Natural killer cell (primary cell): Measurements from ENCODE around the gene AK2. TPM values are rescaled to one million over a fixed set of nuclear protein-coding genes. Genes with fewer than 3 reads are reported as not detected.

Source experiments
- ATAC-seq, 3 donors: fragments of 150-1000 bp in 2 of 3; fragments of 200-7000 bp in 1 of 3; cut with Tn5 transposase; 1 replicate in 1 of 3; 2 replicates in 2 of 3; pipeline ENCODE4 v1.10.0; 2021; ENCODE audit warnings: mild to moderate bottlenecking in 2 of 3, moderate library complexity in 2 of 3
- DNase-seq, 2 donors: peaks; one replicate each; pipeline versions ENCODE4 v3.0.0 to v3.0.0-alpha.2; 2013 to 2021; ENCODE audit warnings: mixed read lengths in 1 of 2
- H3K27ac ChIP-seq: one replicate; pipeline ENCODE4 v1.5.1; 2013; ENCODE audit warnings: mild to moderate bottlenecking, low read length
- H3K27me3 ChIP-seq: one replicate; pipeline ENCODE4 v1.6.1; 2013; ENCODE audit warnings: low read length; ENCODE audit not compliant: control insufficient read depth, insufficient read depth
- H3K36me3 ChIP-seq: one replicate; pipeline ENCODE4 v1.6.1; 2013; ENCODE audit warnings: low read length; ENCODE audit not compliant: control insufficient read depth, insufficient read depth
- H3K4me1 ChIP-seq: one replicate; pipeline ENCODE4 v1.6.1; 2013; ENCODE audit warnings: low read length; ENCODE audit not compliant: control insufficient read depth, insufficient read depth
- H3K4me3 ChIP-seq: one replicate; pipeline ENCODE4 v1.5.1; 2013; ENCODE audit warnings: low read length
- H3K9me3 ChIP-seq: one replicate; pipeline ENCODE4 v1.6.1; 2013; ENCODE audit warnings: low read length; ENCODE audit not compliant: control insufficient read depth, insufficient read depth
- H3K27ac Mint-ChIP-seq, 2 donors: one replicate each; pipeline ENCODE4 v1.8.0; 2022; ENCODE audit warnings: mild to moderate bottlenecking in 2 of 2, mixed read lengths in 2 of 2, moderate library complexity in 1 of 2
- H3K27me3 Mint-ChIP-seq, 2 donors: one replicate each; pipeline ENCODE4 v1.8.0; 2022; ENCODE audit warnings: low read depth in 2 of 2, mixed read lengths in 2 of 2
- H3K36me3 Mint-ChIP-seq: one replicate; pipeline ENCODE4 v1.8.0; 2022; ENCODE audit warnings: mixed read lengths
- H3K4me1 Mint-ChIP-seq, 2 donors: one replicate each; pipeline ENCODE4 v1.8.0; 2022; ENCODE audit warnings: mixed read lengths in 2 of 2
- H3K4me3 Mint-ChIP-seq: one replicate; pipeline ENCODE4 v1.8.0; 2022; ENCODE audit warnings: mild to moderate bottlenecking, moderate library complexity, mixed read lengths
- H3K9me3 Mint-ChIP-seq, 2 donors: one replicate each; pipeline ENCODE4 v1.8.0; 2022; ENCODE audit warnings: mixed read lengths in 2 of 2
- CTCF ChIP-seq: fragments of 200-600 bp; IDR thresholded peaks from one replicate; pipeline ENCODE4 v1.8.0; 2022; ENCODE audit warnings: antibody characterized with exemption
- WGBS: methylation state at CpG from one replicate; pipeline ENCODE4 v1.1.7; 2013; ENCODE audit warnings: missing lambda C conversion rate; ENCODE audit not compliant: insufficient coverage; 5-methylcytosine and 5-hydroxymethylcytosine counted together
- intact Hi-C: fragments of 100-400 bp; cut with micrococcal nuclease; formaldehyde crosslinking; loops from one replicate; pipeline ENCODE4 v1.14.2; 2022
- total RNA-seq, 4 donors: library from RNA; stranded (reverse); fragments of 120-200 nt in 1 of 4; gene quantifications; one replicate each; pipeline versions ENCODE4 v1.2.3 to v1.2.4, GENCODE V29; 2013 to 2022

The AK2 gene
- total RNA-seq, 3 donors from 2014 or later (not counting 1 experiment from before 2014, with no cell fraction given) = 64.8 to 94.0 (median 67.1) TPM

DNA sequence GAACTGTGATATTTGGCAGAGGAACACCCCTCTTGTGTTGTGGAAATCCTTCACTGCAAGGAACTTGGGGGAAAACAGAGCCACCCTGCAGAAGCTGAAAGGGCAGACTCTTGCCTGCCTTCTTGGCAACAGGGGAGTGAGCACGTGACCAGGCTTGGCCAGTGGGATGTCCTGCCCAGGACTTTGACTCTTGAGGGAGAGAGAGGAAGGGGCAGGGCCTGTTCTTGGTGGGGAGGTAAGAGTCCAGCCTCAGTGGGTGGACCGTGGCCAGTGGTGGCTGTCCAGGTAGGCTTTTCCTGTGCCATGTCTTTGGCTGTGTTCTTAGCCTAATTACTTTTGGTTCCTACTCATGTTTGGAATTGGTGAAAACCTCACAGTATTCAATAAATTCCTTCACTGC, 8.6 kb upstream of the AK2 start:
- peak overlapping the region; percentile 46 for H3K27ac ChIP-seq
- Mint-ChIP-seq H3K27ac (peak overlapping the region; percentile 82 to 87), H3K4me3 (peak overlapping the region; percentile 71)

GRCh38 chr1:33043267-33044092, 6.8 kb upstream of the AK2 start:
- Histone ChIP-seq H3K36me3 (no peaks in the 10 kb centered on the region), H3K4me1 (peaks cover 19% of the 10 kb centered on the region), H3K4me3 (no peak overlapping the region), H3K27ac (no peak overlapping the region), H3K27me3 (no peaks in the 10 kb centered on the region), H3K9me3 (no peaks in the 10 kb centered on the region)
- Mint-ChIP-seq H3K4me3 (no peak overlapping the region), H3K9me3 (no peaks in the 10 kb centered on the region), H3K27ac (peak overlapping the region in 1 of 2 donors; percentile 42), H3K4me1 (peaks cover 12 to 25% of the 10 kb centered on the region in 2 donors), H3K27me3 (peaks cover 5% of the 10 kb centered on the region in 2 donors), H3K36me3 (no peaks in the 10 kb centered on the region)
- 97% methylated on average over 8 of the region's 8 CpGs for WGBS
- ATAC-seq (no peak), DNase-seq (no peak)
- intact Hi-C loops = loop anchor here (2.0 kb wide), 1 partner anchor 81 kb away; no protein-coding TSS in a partner anchor
- no peak for TF ChIP-seq CTCF

More for the DNA sequence above, 8.6 kb upstream of the AK2 start:
- peaks cover 5% of the 10 kb centered on the region in 2 donors for H3K27me3 Mint-ChIP-seq
- no peak overlapping the region for H3K4me3 ChIP-seq
- H3K9me3 ChIP-seq = no peaks in the 10 kb centered on the region
- intact Hi-C loops = loop anchor here (1.0 to 5.0 kb wide), 4 partner anchors 8 to 82 kb away; no protein-coding TSS in a partner anchor
- 62% methylated on average over 2 of the region's 2 CpGs for WGBS
- H3K36me3 Mint-ChIP-seq = no peaks in the 10 kb centered on the region
- no peaks in the 10 kb centered on the region for H3K9me3 Mint-ChIP-seq
- H3K4me1 Mint-ChIP-seq = peaks cover 12 to 25% of the 10 kb centered on the region in 2 donors
- DNase-seq (no peak), ATAC-seq (peak in 1 of 3 donors; percentile 1)
- peaks cover 19% of the 10 kb centered on the region for H3K4me1 ChIP-seq
- H3K27me3 ChIP-seq = no peaks in the 10 kb centered on the region
- no peak for TF ChIP-seq CTCF
- H3K36me3 ChIP-seq = no peaks in the 10 kb centered on the region

GRCh38 chr1:33042831-33043230, 6.1 kb upstream of the AK2 start:
- H3K36me3 ChIP-seq = no peaks in the 10 kb centered on the region
- no peaks in the 10 kb centered on the region for H3K9me3 ChIP-seq
- no peaks in the 10 kb centered on the region for H3K9me3 Mint-ChIP-seq
- peaks cover 5% of the 10 kb centered on the region in 2 donors for H3K27me3 Mint-ChIP-seq
- peak overlapping the region in 1 of 2 donors; percentile 42 for H3K27ac Mint-ChIP-seq
- no peak for ATAC-seq
- H3K27ac ChIP-seq = no peak overlapping the region
- TF ChIP-seq CTCF = no peak
- intact Hi-C loops = no loop called here
- H3K4me3 Mint-ChIP-seq = no peak overlapping the region
- H3K4me3 ChIP-seq = no peak overlapping the region
- H3K4me1 ChIP-seq = peaks cover 19% of the 10 kb centered on the region
- H3K4me1 Mint-ChIP-seq = peaks cover 12 to 25% of the 10 kb centered on the region in 2 donors
- no CpG with 5 or more reads among the region's 1 CpG for WGBS
- H3K27me3 ChIP-seq = no peaks in the 10 kb centered on the region
- no peak for DNase-seq
- no peaks in the 10 kb centered on the region for H3K36me3 Mint-ChIP-seq
